Measurements from ENCODE around the gene DNLZ. TPM values are rescaled to one million over a fixed set of nuclear protein-coding genes. Genes with fewer than 3 reads are reported as not detected.

Gene DNLZ
- total and polyA plus RNA-seq, 9 of the 15 experiments (the other 6 are each of a cell fraction or from before 2014, with no cell fraction given), result 0.17 to 44.6 (median 3.4) TPM

DNA sequence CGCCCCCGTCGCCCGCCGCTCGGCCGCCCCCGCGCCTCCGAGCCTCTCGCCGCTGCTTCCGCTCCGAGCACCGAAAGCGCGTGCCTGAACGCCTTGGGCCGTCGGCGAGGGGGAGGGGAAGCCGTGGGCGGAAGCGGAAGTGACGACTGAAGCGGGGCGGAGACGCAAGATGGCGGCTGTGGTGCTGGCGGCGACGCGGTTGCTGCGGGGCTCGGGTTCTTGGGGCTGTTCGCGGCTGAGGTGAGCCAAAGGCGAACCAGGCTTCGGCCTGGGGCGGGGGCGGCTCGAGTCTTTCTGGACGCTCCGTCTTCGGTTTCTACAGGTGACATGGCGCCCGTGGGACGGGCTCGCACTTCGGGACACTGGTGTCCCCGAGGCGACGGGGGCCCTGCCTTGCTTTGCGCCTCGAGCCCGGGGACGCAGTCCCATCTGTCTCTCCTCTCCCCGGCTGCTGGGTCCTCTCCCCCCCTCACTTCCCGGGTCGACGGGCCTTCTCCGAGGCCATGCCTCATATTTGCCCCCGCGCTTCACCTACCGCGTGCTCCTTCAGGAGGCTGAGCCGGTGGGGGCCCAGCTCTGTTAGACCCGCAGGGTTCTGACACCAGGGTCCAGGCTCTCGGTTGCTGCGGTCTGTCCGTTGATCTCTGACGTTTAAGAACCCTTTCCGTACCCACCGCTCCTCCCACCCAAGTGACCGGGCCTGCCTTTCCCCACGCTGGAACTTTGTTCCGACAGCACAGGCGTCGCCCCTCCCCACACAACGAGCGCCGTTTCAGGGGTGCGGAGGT lies 47.1 kb upstream of the DNLZ start, which contains the start of the genes ENTR1 and PMPCA (continued):
- TF ChIP-seq HNRNPH1 (optimal IDR thresholded peaks at IDR 0.05; ENCODE audit: low read depth, low read length) (no peak), ZBTB8A (IDR thresholded peaks at IDR 0.05; ENCODE audit: partially characterized antibody) (no peak), ZNF3 (CRISPR knock-in tag; IDR thresholded peaks at IDR 0.05) (no peak), NR1H2 (CRISPR knock-in tag; IDR thresholded peaks at IDR 0.05) (no peak), PHF21A (IDR thresholded peaks at IDR 0.05; ENCODE audit: borderline replicate concordance, low read depth) (no peak), ZNF695 (CRISPR knock-in tag; IDR thresholded peaks at IDR 0.05) (no peak), ZEB2 (IDR thresholded peaks at IDR 0.05) (no peak), BHLHE40 (IDR thresholded peaks at IDR 0.05; ENCODE audit: low read length) (peak; percentile 77), ETV6 (IDR thresholded peaks at IDR 0.05; ENCODE audit: borderline replicate concordance in 1 of 2, low read depth in 2 of 2, low read length in 1 of 2) (no peak; a peak in 1 of 4 replicates), ETV6 (CRISPR knock-in tag; IDR thresholded peaks at IDR 0.05; ENCODE audit: borderline replicate concordance) (0 out of 2 replicates have a peak, but pooled peaks have one; percentile 55), LEF1 (IDR thresholded peaks at IDR 0.05) (no peak), CBX5 (IDR thresholded peaks at IDR 0.05; ENCODE audit: borderline replicate concordance, low read depth) (no peak), MCM5 (IDR thresholded peaks at IDR 0.05; ENCODE audit: low read depth) (no peak), YY1 (IDR thresholded peaks at IDR 0.05; ENCODE audit: borderline replicate concordance in 1 of 3, control insufficient read depth in 1 of 3, extremely low read depth in 1 of 3, insufficient read depth in 3 of 3, insufficient read length in 1 of 3, insufficient replicate concordance in 2 of 3, low read depth in 1 of 3, low read length in 2 of 3) (peak; percentile 92 to 99 (median 96)), ETV1 (tag; conservative IDR thresholded peaks at IDR 0.05; ENCODE audit: low read depth) (peak; percentile 79), MYBL2 (IDR thresholded peaks at IDR 0.05; ENCODE audit: low read depth) (no peak), MYBL2 (CRISPR knock-in tag; IDR thresholded peaks at IDR 0.05; ENCODE audit: borderline replicate concordance) (no peak), HDAC8 (tag; IDR thresholded peaks at IDR 0.05) (no peak), CREM (IDR thresholded peaks at IDR 0.05; ENCODE audit: low read depth) (peak; percentile 98), ZKSCAN1 (IDR thresholded peaks at IDR 0.05; ENCODE audit: low read depth, low read length) (no peak)
- TF ChIP-seq, protein P1, sequence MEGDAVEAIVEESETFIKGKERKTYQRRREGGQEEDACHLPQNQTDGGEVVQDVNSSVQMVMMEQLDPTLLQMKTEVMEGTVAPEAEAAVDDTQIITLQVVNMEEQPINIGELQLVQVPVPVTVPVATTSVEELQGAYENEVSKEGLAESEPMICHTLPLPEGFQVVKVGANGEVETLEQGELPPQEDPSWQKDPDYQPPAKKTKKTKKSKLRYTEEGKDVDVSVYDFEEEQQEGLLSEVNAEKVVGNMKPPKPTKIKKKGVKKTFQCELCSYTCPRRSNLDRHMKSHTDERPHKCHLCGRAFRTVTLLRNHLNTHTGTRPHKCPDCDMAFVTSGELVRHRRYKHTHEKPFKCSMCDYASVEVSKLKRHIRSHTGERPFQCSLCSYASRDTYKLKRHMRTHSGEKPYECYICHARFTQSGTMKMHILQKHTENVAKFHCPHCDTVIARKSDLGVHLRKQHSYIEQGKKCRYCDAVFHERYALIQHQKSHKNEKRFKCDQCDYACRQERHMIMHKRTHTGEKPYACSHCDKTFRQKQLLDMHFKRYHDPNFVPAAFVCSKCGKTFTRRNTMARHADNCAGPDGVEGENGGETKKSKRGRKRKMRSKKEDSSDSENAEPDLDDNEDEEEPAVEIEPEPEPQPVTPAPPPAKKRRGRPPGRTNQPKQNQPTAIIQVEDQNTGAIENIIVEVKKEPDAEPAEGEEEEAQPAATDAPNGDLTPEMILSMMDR (IDR thresholded peaks at IDR 0.05 in 2 of 3, conservative IDR thresholded peaks at IDR 0.05 in 1 of 3; ENCODE audit: insufficient read depth in 2 of 3, low read depth in 1 of 3, low read length in 3 of 3), result no peak
- TF ChIP-seq, protein P2, sequence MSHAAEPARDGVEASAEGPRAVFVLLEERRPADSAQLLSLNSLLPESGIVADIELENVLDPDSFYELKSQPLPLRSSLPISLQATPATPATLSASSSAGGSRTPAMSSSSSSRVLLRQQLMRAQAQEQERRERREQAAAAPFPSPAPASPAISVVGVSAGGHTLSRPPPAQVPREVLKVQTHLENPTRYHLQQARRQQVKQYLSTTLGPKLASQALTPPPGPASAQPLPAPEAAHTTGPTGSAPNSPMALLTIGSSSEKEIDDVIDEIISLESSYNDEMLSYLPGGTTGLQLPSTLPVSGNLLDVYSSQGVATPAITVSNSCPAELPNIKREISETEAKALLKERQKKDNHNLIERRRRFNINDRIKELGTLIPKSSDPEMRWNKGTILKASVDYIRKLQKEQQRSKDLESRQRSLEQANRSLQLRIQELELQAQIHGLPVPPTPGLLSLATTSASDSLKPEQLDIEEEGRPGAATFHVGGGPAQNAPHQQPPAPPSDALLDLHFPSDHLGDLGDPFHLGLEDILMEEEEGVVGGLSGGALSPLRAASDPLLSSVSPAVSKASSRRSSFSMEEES (CRISPR knock-in tag; IDR thresholded peaks at IDR 0.05), result no peak
- TF ChIP-seq, protein P3, sequence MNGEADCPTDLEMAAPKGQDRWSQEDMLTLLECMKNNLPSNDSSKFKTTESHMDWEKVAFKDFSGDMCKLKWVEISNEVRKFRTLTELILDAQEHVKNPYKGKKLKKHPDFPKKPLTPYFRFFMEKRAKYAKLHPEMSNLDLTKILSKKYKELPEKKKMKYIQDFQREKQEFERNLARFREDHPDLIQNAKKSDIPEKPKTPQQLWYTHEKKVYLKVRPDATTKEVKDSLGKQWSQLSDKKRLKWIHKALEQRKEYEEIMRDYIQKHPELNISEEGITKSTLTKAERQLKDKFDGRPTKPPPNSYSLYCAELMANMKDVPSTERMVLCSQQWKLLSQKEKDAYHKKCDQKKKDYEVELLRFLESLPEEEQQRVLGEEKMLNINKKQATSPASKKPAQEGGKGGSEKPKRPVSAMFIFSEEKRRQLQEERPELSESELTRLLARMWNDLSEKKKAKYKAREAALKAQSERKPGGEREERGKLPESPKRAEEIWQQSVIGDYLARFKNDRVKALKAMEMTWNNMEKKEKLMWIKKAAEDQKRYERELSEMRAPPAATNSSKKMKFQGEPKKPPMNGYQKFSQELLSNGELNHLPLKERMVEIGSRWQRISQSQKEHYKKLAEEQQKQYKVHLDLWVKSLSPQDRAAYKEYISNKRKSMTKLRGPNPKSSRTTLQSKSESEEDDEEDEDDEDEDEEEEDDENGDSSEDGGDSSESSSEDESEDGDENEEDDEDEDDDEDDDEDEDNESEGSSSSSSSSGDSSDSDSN (IDR thresholded peaks at IDR 0.05; ENCODE audit: borderline replicate concordance in 1 of 2, low read depth in 2 of 2, low read length in 2 of 2), result no peak

Measured in K562 (cell line).